HPDE6-E6E7 (cell line): ENCODE data around the gene TUBA1C.
"Not testable (repeated sequence)": the region's sequence is repeated elsewhere in the genome, so short reads cannot be mapped to it uniquely, and the experiment has no call there.

Experiments
- DNase-seq: peaks from one replicate; pipeline ENCODE4 v3.0.0; 2011; ENCODE audit warnings: missing footprints; ENCODE audit errors: extremely low spot score

The TUBA1C gene

GRCh38 chr12:49264873-49265792, at the start of gene TUBA1C:
TSS of gene TUBA1C (plus strand) at chr12:49265082. CDS start at chr12:49265182, 100 bp downstream.
- peak; percentile 90 for DNase-seq

GRCh38 chr12:49219417-49220026, 45.4 kb upstream of the TUBA1C start:
- DNase-seq, result no peak

DNA sequence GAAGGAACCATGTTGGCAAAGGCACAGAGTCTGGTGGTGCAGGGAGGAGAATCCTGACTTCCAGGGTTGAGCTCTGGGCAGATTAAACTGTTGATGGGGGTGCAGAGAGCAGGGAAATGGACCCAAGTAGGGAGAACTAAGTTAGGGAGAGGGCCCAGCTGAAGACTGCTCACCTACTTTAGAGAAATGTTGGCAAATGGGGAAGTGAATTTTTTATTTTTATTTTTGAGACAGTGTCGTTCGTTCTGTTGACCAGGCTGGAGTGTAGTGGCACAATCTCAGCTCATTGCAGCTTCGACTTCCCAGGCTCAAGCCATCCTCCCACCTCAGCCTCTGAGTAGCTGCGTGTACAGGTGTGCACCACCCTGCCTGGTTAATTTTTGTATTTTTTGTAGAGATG, 43.9 kb upstream of the TUBA1C start:
- DNase-seq, result no peak

GRCh38 chr12:49223122-49223521, 41.8 kb upstream of the TUBA1C start:
- no peak for DNase-seq

- no peak for DNase-seq
Observed at GRCh38 chr12:49223590-49224369, 41.1 kb upstream of the TUBA1C start.

DNA sequence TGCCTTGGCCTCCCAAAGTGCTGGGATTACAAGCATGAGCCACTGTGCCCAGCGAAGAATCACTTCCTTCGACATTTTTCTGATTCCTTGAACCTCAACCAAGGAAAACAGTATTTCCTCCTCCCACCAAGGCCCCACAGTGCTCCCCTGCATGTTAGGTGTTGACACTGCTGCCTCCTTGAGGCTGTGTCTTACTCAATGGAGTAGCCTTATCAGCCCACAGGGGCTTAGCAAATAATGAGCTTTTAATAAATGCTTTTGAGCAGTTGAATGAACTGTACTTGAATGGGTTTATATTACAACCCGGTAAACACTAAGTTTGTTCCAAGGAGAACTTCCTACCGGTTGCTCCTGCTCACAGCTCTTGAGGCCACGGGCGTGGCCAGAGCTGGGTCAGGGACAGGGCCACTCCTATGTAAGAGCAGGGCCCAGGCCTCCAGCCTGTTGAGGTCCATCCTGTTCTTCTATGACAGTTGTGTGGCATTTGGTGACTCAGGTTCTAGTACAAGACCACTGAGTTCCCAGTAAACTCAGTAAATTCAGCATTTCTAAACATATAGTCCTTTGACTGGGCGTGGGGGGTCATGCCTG, 39.2 kb upstream of the TUBA1C start:
- DNase-seq, result no peak

- DNase-seq, result no peak
Observed at GRCh38 chr12:49227713-49228112, 37.2 kb upstream of the TUBA1C start.

DNA sequence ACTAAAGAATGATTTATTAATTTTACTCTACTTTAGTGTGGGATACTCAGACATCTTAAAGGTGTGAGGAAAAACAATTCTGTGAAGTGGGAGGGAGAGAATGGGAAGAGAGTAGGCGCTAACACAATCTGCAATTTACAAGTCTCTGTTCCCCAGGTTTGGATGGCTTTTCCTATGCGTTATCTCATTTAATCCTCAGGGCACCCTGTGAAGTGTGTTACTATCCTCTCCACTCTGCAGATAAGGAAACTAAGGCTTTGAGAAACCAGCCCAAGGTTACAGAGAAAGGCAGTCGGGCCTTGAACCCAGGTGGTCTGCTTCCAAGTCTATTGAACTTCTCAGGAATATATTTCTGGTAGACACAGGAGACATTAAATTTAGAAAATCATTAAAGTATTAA, 36.2 kb upstream of the TUBA1C start:
- DNase-seq, result no peak

GRCh38 chr12:49230176-49230804, 34.6 kb upstream of the TUBA1C start:
- no peak for DNase-seq

GRCh38 chr12:49230805-49231194, 34.1 kb upstream of the TUBA1C start:
- DNase-seq, result no peak

DNA sequence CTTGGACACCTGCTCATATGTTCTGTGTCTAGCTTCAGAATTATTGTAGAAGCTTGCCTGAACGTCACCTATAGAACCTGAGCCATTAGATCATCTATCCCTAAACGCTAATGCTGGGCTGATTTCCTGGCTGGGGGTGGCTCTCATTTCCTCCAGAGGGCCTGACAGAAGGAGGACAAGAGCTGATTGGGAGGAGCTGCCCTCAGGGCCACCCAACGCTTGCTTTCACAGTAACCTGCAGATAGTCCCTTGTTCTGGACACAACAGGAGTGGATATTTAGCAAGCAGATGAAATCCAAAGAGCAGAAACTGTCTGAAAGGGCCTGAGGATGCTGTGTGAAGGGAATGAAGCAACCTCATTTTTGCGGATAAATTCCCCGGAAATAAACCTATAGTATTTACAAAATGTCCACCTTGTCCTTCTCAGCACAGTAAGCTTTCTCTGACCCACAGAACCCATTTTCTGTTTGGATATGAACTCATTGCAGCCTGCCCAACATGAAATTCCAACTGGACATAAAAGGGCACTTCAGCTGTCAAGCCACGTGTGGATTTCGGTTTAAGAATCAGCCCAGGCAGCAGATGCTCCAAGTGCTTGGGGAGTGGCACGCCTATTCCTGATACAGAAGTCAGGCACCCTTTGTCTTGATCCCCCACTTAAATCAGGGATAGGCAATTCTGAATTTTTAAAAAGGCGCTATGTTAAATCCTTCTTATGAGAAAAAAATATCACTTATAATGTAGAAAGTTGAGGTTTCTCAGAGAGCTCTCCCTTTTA, 32.8 kb upstream of the TUBA1C start:
- no peak for DNase-seq

GRCh38 chr12:49232940-49233841, 31.7 kb upstream of the TUBA1C start:
- no peak for DNase-seq

DNA sequence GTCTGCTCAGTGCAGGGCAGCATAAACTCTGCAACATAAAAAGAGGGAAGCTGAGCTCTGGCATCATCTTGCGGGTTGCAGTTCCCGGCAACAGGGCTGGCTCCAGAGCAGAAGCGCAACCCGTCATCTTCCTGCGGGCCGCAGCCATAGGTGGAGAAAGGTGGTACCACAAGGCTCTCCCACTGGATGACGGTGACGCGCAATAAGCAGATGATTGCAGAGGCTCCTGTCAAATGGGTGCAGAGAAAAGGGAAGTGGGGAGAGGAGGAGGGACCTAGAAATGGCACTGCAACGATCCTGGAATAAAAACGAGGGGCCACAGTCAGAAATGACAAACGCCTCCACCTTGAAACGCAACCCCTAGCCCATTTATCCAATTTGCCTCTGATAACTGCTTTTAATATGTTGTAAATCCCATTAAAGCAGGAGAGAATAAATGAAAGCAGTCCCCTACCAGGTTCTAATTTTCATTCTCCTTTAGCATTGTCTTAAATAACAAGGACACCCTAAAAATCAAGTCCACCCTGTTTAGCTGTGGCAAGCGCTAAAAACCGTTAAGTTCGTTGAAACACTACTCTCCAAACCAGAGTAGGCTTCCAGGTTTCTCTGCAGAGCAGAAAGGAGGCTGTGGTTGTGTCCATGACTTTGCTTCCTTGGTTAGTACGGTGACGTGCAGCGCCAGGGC, 30.9 kb upstream of the TUBA1C start:
- no peak for DNase-seq

GRCh38 chr12:49236423-49236822, 28.5 kb upstream of the TUBA1C start:
- DNase-seq, result no peak

DNA sequence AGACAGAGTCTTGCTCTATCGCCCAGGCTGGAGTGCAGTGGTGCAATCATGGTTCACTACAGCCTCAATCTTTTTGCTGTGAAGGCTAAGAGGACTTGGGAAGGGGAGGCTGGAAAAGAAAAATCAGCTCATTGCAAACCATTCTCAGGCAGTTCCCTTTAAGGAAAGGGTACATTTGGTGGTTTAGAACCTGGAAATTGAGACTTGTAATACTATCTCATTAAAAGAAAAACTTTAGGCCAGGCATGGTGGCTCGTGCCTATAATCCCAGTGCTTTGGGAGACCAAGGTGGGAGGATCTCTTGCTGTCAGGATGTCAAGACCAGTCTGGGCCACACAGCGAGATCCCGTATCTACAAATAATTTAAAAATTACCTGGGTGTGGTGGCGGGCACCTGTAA, 21.3 kb upstream of the TUBA1C start:
- DNase-seq, result no peak

GRCh38 chr12:49244176-49244575, 20.7 kb upstream of the TUBA1C start:
- no peak for DNase-seq

GRCh38 chr12:49251357-49251756, 13.5 kb upstream of the TUBA1C start:
- no peak for DNase-seq

- no peak for DNase-seq
Observed at GRCh38 chr12:49253033-49253623, 11.8 kb upstream of the TUBA1C start.

DNA sequence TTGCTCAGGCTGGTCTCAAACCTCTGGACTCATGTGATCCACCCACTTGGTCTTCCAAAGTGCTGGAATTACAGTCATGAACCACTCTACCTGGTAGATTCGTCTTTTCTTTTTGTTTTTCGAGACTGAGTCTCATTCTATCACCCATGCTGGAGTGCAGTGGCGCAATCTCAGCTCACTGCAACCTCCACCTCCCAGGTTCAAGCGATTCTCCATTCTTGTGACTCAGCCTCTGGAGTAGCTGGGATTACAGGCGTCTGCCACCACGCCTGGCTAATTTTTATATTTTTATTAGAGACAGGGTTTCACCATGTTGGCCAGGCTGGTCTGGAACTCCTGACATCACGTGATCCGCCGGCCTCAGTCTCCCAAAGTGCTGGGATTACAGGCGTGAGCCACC, 9.4 kb upstream of the TUBA1C start:
- DNase-seq, result not testable (repeated sequence)
